AG09309 (cell line): ENCODE results near the gene CD38.
A peak's percentile ranks its signal among the peaks of the same experiment; 100 is the strongest.

Experiments used
- DNase-seq: peaks from one replicate; pipeline ENCODE4 v3.0.0-alpha.2; 2010; ENCODE audit warnings: low read depth
- H3K4me3 ChIP-seq: 2 replicates; pipeline ENCODE4 v1.5.1; 2011; ENCODE audit warnings: mild to moderate bottlenecking, low read depth, low read length, moderate library complexity; ENCODE audit not compliant: control insufficient read depth
- CTCF ChIP-seq: IDR thresholded peaks from 2 replicates; pipeline ENCODE4 v1.5.1; 2011; ENCODE audit warnings: mild to moderate bottlenecking, low read depth, low read length, inconsistent platforms; ENCODE audit not compliant: insufficient read depth, control insufficient read depth; ENCODE audit errors: missing control alignments

Gene CD38

GRCh38 chr4:15882675-15883086 is 104.6 kb downstream of the CD38 start:
- no peak overlapping the region for H3K4me3 ChIP-seq
- TF ChIP-seq CTCF: peak; percentile 92
- DNase-seq: peak; percentile 52

GRCh38 chr4:15883610-15884243 is 105.6 kb downstream of the CD38 start:
- DNase-seq: no peak
- no peak overlapping the region for H3K4me3 ChIP-seq
- no peak for TF ChIP-seq CTCF

GRCh38 chr4:15884666-15885065 is 106.5 kb downstream of the CD38 start:
- no peak for TF ChIP-seq CTCF
- H3K4me3 ChIP-seq: no peak overlapping the region
- no peak for DNase-seq

- DNase-seq: no peak
Measured at GRCh38 chr4:15885422-15885821, 107.3 kb downstream of the CD38 start.

GRCh38 chr4:15888515-15888914 is 110.4 kb downstream of the CD38 start:
- no peak for DNase-seq
- TF ChIP-seq CTCF: no peak
- no peak overlapping the region for H3K4me3 ChIP-seq

More at GRCh38 chr4:15885422-15885821, 107.3 kb downstream of the CD38 start:
- H3K4me3 ChIP-seq: no peak overlapping the region
- TF ChIP-seq CTCF: no peak

GRCh38 chr4:15890246-15890829 is 112.2 kb downstream of the CD38 start:
- no peak for DNase-seq
- no peak overlapping the region for H3K4me3 ChIP-seq
- TF ChIP-seq CTCF: no peak
